SK-N-SH treated with all-trans-retinoic acid at 6 μM for 48 hours (cell line): Measurements from ENCODE around the gene DCD.

Experiments used
- ATAC-seq: fragments of 200-7000 bp; cut with Tn5 transposase; 3 replicates; pipeline ENCODE4 v1.9.1; 2020; ENCODE audit warnings: mild to moderate bottlenecking, moderate library complexity
- ARNTL ChIP-seq: fragments of 450-650 bp; formaldehyde crosslinking; IDR thresholded peaks from 2 replicates; pipeline ENCODE4 v1.5.0; 2020; ENCODE audit warnings: low read depth, mild to moderate bottlenecking, moderate library complexity, borderline replicate concordance
- BACH2 ChIP-seq: fragments of 250-450 bp; sonication (Bioruptor Pico); IDR thresholded peaks from 2 replicates; pipeline ENCODE4 v1.9.0; 2021; ENCODE audit warnings: mild to moderate bottlenecking, borderline replicate concordance
- CSDC2 ChIP-seq: fragments of 250-450 bp; sonication (Bioruptor Pico); IDR thresholded peaks from 2 replicates; pipeline ENCODE4 v1.5.0; 2020; ENCODE audit warnings: mild to moderate bottlenecking, moderate library complexity
- GLIS3 ChIP-seq: fragments of 250-450 bp; sonication (Bioruptor Pico); IDR thresholded peaks from 2 replicates; pipeline ENCODE4 v1.5.0; 2020; ENCODE audit warnings: mild to moderate bottlenecking, moderate library complexity
- ISL1 ChIP-seq: fragments of 250-450 bp; sonication (Bioruptor Pico); IDR thresholded peaks from 2 replicates; pipeline ENCODE4 v2.1.2; 2022; ENCODE audit warnings: mild to moderate bottlenecking, moderate library complexity
- OSR1 ChIP-seq: fragments of 250-450 bp; sonication (Bioruptor Pico); IDR thresholded peaks from 2 replicates; pipeline ENCODE4 v1.8.0; 2022; ENCODE audit warnings: moderate library complexity, mild to moderate bottlenecking, inconsistent platforms
- PPARA ChIP-seq: fragments of 250-450 bp; sonication (Bioruptor Pico); IDR thresholded peaks from 2 replicates; pipeline ENCODE4 v1.5.0; 2020; ENCODE audit warnings: mild to moderate bottlenecking, borderline replicate concordance
- RARB ChIP-seq: fragments of 250-450 bp; sonication (Bioruptor Pico); IDR thresholded peaks from 2 replicates; pipeline ENCODE4 v1.8.0; 2021; ENCODE audit warnings: mild to moderate bottlenecking, moderate library complexity
- SNAI2 ChIP-seq: fragments of 250-450 bp; sonication (Bioruptor Pico); IDR thresholded peaks from 2 replicates; pipeline ENCODE4 v1.5.0; 2020; ENCODE audit warnings: mild to moderate bottlenecking, moderate library complexity
- TCF4 ChIP-seq: fragments of 250-450 bp; sonication (Bioruptor Pico); IDR thresholded peaks from 2 replicates; pipeline ENCODE4 v1.8.0; 2021; ENCODE audit warnings: mild to moderate bottlenecking, moderate library complexity, borderline replicate concordance
- TOX ChIP-seq: fragments of 250-450 bp; sonication (Bioruptor Pico); IDR thresholded peaks from 2 replicates; pipeline ENCODE4 v1.8.0; 2021; ENCODE audit warnings: mild to moderate bottlenecking, moderate library complexity, borderline replicate concordance
- ZC3H10 ChIP-seq: fragments of 250-450 bp; sonication (Bioruptor Pico); IDR thresholded peaks from 2 replicates; pipeline ENCODE4 v1.5.1; 2021; ENCODE audit warnings: mild to moderate bottlenecking, moderate library complexity
- ZFP3 ChIP-seq: fragments of 250-450 bp; sonication (Bioruptor Pico); IDR thresholded peaks from 2 replicates; pipeline ENCODE4 v1.5.0; 2020; ENCODE audit warnings: mild to moderate bottlenecking, moderate library complexity
- ZFP30 ChIP-seq: fragments of 450-650 bp; formaldehyde crosslinking; IDR thresholded peaks from 2 replicates; pipeline ENCODE4 v1.5.0; 2022; ENCODE audit warnings: mild to moderate bottlenecking, moderate library complexity
- ZNF565 ChIP-seq: fragments of 450-650 bp; formaldehyde crosslinking; conservative IDR thresholded peaks from 2 replicates; pipeline ENCODE4 v1.5.0; 2020; ENCODE audit warnings: low read depth, mild to moderate bottlenecking, moderate library complexity
- ZNF70 ChIP-seq: fragments of 450-650 bp; formaldehyde crosslinking; IDR thresholded peaks from 2 replicates; pipeline ENCODE4 v1.5.0; 2020; ENCODE audit warnings: mild to moderate bottlenecking, moderate library complexity
- ZNF8 ChIP-seq: fragments of 450-650 bp; formaldehyde crosslinking; IDR thresholded peaks from 2 replicates; pipeline ENCODE4 v1.5.0; 2020; ENCODE audit warnings: mild to moderate bottlenecking, moderate library complexity
- TF ChIP-seq, protein P1 (sequence below): fragments of 250-450 bp; sonication (Bioruptor Pico); IDR thresholded peaks from 2 replicates; pipeline ENCODE4 v1.5.1; 2021; ENCODE audit warnings: mild to moderate bottlenecking, moderate library complexity
- TF ChIP-seq, protein P2 (sequence below): fragments of 250-450 bp; sonication (Bioruptor Pico); IDR thresholded peaks from 2 replicates; pipeline ENCODE4 v1.8.0; 2021; ENCODE audit warnings: low read depth, mild to moderate bottlenecking, moderate library complexity, borderline replicate concordance
- TF ChIP-seq, protein P3 (sequence below): fragments of 250-450 bp; sonication (Bioruptor Pico); IDR thresholded peaks from 2 replicates; pipeline ENCODE4 v1.8.0; 2020; ENCODE audit warnings: mild to moderate bottlenecking, moderate library complexity, borderline replicate concordance
- TF ChIP-seq, protein P4 (sequence below): fragments of 250-450 bp; sonication (Bioruptor Pico); IDR thresholded peaks from 2 replicates; pipeline ENCODE4 v1.5.0; 2020; ENCODE audit warnings: mild to moderate bottlenecking, moderate library complexity

DCD gene

DNA sequence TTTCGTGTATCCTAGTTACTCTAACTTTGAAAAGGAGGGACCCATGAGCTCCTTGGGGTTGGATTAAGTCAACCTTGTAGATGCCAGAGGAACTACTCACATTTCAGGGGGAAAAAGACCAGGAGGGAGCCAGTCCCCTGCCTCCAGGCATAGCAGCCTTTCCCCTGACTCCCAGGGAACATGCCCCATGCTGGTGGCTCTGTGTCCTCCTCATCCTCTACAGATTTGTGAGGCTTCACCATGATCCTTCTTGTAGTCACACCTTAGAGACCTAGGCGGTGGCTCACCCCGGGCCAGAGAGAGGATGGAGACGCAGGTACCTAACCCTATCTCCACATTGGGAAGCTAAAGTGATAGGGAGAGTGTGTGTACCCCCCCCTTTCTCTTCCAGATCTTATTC is 43.7 kb downstream of the DCD start (continued):
- TF ChIP-seq, protein P1, sequence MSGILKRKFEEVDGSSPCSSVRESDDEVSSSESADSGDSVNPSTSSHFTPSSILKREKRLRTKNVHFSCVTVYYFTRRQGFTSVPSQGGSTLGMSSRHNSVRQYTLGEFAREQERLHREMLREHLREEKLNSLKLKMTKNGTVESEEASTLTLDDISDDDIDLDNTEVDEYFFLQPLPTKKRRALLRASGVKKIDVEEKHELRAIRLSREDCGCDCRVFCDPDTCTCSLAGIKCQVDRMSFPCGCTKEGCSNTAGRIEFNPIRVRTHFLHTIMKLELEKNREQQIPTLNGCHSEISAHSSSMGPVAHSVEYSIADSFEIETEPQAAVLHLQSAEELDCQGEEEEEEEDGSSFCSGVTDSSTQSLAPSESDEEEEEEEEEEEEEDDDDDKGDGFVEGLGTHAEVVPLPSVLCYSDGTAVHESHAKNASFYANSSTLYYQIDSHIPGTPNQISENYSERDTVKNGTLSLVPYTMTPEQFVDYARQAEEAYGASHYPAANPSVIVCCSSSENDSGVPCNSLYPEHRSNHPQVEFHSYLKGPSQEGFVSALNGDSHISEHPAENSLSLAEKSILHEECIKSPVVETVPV: no peak

DNA sequence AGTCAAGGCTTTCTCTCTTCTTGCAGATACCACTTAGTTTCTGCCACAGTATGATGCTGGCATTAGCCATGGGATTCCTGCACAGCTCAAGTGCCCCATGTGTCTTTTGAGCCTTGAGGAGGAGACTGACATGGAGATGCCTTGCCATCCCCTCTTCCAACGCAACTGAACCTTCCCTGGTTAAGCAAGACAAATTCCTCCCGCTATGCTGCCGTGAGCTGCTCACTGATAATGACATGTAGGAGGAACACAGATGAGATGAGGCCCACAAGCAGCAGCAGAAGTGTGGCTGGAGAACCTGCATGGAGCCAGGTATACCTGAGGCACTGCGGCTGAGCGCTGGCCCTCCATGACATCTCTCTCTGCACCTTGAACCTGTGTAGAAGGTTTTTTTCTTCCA is 44.3 kb downstream of the DCD start:
- TF ChIP-seq ZFP3 (CRISPR knock-in tag) (no peak), ZC3H10 (CRISPR knock-in tag) (no peak), ZNF70 (CRISPR knock-in tag) (no peak), ZNF8 (CRISPR knock-in tag) (no peak), BACH2 (CRISPR knock-in tag) (no peak)
- no peak for ATAC-seq

DNA sequence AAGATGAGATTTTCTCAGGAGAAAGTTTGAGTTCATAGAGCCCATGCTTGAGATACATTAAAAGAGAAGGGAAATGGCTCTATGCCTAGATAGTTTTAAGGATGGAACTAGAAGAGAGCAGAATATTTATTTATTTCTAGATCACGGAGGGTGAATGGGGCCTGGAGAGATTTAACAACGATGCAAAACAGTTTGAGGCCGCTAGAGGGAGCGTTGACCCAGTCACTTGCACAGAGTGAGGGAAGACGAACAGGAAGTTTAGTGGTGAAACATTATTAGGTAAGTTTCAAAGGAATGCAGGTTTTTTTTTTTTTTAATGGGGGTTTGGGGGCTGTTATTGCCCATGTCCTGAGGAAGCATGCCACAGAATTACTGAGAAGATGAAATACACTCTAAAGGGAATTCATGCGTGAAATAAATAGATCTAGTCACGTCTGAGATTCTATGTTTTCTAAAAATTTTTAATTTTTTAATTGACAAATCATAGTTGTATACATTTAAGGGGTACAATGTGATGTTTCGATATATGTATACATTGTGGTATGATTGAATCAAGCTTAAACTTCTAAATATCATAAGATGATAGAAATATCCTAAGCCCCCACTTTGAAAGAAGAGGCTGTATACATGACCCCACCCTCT is 44.9 kb downstream of the DCD start:
- TF ChIP-seq BACH2 (CRISPR knock-in tag) (no peak), ZNF565 (no peak), SNAI2 (CRISPR knock-in tag) (no peak)
- TF ChIP-seq, protein P2, sequence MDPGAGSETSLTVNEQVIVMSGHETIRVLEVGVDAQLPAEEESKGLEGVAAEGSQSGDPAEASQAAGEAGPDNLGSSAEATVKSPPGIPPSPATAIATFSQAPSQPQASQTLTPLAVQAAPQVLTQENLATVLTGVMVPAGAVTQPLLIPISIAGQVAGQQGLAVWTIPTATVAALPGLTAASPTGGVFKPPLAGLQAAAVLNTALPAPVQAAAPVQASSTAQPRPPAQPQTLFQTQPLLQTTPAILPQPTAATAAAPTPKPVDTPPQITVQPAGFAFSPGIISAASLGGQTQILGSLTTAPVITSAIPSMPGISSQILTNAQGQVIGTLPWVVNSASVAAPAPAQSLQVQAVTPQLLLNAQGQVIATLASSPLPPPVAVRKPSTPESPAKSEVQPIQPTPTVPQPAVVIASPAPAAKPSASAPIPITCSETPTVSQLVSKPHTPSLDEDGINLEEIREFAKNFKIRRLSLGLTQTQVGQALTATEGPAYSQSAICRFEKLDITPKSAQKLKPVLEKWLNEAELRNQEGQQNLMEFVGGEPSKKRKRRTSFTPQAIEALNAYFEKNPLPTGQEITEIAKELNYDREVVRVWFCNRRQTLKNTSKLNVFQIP: no peak
- TF ChIP-seq, all 23 proteins: peak for 0
- peak; percentile 97 for ATAC-seq

DNA sequence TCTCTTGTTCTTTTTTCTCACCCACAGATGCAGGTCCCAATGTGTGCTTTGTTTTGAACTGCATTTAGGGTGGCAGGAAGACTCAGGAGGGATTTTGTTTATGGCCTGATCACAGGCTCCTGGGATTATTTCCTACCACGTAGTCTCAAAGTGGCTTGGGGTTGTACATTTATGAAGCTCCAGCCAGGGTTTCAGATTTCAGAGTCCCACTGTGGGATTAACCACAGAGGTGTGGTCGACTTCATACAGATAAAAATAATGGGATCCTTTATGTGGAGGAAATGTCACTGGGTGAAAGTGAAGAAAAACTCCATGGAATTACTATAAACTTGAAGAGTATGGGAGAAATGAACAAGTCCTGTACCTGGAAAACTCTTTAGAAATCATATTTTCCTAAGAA is 45.5 kb downstream of the DCD start:
- TF ChIP-seq ZNF70 (CRISPR knock-in tag): no peak
- TF ChIP-seq TOX: no peak

DNA sequence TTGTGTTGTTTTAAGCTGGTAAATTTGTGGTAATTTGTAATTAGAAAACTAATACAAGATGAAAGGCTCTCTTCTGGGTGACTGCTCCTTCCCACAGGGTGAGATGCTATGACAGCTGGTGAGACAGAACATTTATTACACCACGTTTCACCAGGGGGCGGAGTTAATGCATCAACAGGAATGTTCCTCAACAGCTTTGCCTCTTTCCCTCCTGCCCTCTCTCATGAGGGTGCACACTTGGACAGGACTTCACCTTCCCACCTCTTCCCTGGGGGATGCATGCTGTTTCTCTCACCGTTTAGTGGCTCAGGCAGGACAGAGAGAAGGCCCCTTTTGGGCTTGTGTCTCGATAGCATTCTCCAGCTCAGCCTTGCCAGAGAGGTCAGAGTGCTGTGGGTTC is 46.3 kb downstream of the DCD start:
- ATAC-seq: no peak; the same call in 2 of the 3 replicates
- TF ChIP-seq ARNTL (CRISPR knock-in tag): no peak

More for the DNA sequence above, 45.5 kb downstream of the DCD start:
- ATAC-seq: no peak

DNA sequence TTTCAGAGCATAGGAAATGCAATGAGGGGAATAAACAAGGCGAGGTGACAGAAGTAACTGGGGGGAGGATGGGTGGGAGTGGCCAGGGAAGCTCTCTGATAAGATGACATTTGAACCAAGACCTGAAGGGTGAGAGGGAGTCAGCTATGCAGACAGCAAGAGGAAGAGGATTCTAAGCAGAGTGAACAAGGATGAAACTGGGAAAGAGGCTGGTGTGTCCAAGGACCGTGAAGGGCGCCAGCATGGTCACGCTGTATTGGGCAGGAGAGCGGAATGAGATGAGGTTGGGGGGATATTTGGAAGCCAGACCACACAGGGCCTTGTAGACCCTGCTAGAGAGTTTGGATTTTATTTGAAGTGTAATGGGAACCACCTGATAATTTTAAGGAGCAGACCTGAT is 49.2 kb downstream of the DCD start:
- TF ChIP-seq ZNF70 (CRISPR knock-in tag): no peak
- no peak for TF ChIP-seq ISL1 (CRISPR knock-in tag)
- no peak for TF ChIP-seq BACH2 (CRISPR knock-in tag)
- TF ChIP-seq ARNTL (CRISPR knock-in tag): no peak
- TF ChIP-seq ZFP3 (CRISPR knock-in tag): no peak
- no peak for TF ChIP-seq OSR1 (CRISPR knock-in tag)
- TF ChIP-seq PPARA: no peak
- no peak for TF ChIP-seq ZFP30 (CRISPR knock-in tag)
- no peak for TF ChIP-seq SNAI2 (CRISPR knock-in tag)
- TF ChIP-seq, protein P3, sequence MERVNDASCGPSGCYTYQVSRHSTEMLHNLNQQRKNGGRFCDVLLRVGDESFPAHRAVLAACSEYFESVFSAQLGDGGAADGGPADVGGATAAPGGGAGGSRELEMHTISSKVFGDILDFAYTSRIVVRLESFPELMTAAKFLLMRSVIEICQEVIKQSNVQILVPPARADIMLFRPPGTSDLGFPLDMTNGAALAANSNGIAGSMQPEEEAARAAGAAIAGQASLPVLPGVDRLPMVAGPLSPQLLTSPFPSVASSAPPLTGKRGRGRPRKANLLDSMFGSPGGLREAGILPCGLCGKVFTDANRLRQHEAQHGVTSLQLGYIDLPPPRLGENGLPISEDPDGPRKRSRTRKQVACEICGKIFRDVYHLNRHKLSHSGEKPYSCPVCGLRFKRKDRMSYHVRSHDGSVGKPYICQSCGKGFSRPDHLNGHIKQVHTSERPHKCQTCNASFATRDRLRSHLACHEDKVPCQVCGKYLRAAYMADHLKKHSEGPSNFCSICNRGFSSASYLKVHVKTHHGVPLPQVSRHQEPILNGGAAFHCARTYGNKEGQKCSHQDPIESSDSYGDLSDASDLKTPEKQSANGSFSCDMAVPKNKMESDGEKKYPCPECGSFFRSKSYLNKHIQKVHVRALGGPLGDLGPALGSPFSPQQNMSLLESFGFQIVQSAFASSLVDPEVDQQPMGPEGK: no peak
- TF ChIP-seq ZNF8 (CRISPR knock-in tag): no peak
- TF ChIP-seq, protein P2: no peak
- TF ChIP-seq TCF4 (CRISPR knock-in tag): no peak
- TF ChIP-seq CSDC2 (CRISPR knock-in tag): no peak
- no peak for TF ChIP-seq GLIS3 (CRISPR knock-in tag)
- TF ChIP-seq, protein P4, sequence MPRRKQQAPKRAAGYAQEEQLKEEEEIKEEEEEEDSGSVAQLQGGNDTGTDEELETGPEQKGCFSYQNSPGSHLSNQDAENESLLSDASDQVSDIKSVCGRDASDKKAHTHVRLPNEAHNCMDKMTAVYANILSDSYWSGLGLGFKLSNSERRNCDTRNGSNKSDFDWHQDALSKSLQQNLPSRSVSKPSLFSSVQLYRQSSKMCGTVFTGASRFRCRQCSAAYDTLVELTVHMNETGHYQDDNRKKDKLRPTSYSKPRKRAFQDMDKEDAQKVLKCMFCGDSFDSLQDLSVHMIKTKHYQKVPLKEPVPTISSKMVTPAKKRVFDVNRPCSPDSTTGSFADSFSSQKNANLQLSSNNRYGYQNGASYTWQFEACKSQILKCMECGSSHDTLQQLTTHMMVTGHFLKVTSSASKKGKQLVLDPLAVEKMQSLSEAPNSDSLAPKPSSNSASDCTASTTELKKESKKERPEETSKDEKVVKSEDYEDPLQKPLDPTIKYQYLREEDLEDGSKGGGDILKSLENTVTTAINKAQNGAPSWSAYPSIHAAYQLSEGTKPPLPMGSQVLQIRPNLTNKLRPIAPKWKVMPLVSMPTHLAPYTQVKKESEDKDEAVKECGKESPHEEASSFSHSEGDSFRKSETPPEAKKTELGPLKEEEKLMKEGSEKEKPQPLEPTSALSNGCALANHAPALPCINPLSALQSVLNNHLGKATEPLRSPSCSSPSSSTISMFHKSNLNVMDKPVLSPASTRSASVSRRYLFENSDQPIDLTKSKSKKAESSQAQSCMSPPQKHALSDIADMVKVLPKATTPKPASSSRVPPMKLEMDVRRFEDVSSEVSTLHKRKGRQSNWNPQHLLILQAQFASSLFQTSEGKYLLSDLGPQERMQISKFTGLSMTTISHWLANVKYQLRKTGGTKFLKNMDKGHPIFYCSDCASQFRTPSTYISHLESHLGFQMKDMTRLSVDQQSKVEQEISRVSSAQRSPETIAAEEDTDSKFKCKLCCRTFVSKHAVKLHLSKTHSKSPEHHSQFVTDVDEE: no peak
- no peak for TF ChIP-seq ZC3H10 (CRISPR knock-in tag)
- TF ChIP-seq RARB: no peak
- no peak for TF ChIP-seq ZNF565
- no peak for ATAC-seq
